ENCODE measurements around the gene PTPRC.

PTPRC gene

GRCh38 chr1:198619375-198620140, 19.3 kb upstream of the PTPRC start:
- Histone ChIP-seq H3K36me3 (no peaks in the 10 kb centered on the region), H3K4me3 (ENCODE audit: low read depth, low read length) (no peak overlapping the region), H3K27ac (no peak overlapping the region), H3K27me3 (ENCODE audit: insufficient read depth, low read depth, severe bottlenecking) (no peaks in the 10 kb centered on the region), H3K9me3 (ENCODE audit: severe bottlenecking) (no peaks in the 10 kb centered on the region)
- TF ChIP-seq CTCF (IDR thresholded peaks at IDR 0.05; ENCODE audit: low read depth, low read length) = no peak
- no peak for DNase-seq

- no peaks in the 10 kb centered on the region for H3K27me3 ChIP-seq (ENCODE audit: insufficient read depth, low read depth, severe bottlenecking)
- H3K27ac ChIP-seq = no peak overlapping the region
- H3K4me3 ChIP-seq (ENCODE audit: low read depth, low read length) = no peak overlapping the region
- H3K36me3 ChIP-seq = no peaks in the 10 kb centered on the region
- no peak for TF ChIP-seq CTCF (IDR thresholded peaks at IDR 0.05; ENCODE audit: low read depth, low read length)
- no peaks in the 10 kb centered on the region for H3K9me3 ChIP-seq (ENCODE audit: severe bottlenecking)
- DNase-seq = no peak
Measured at GRCh38 chr1:198620218-198620617, 18.6 kb upstream of the PTPRC start.

GRCh38 chr1:198620951-198621824, 17.7 kb upstream of the PTPRC start:
- DNase-seq = no peak
- no peaks in the 10 kb centered on the region for H3K9me3 ChIP-seq (ENCODE audit: severe bottlenecking)

GRCh38 chr1:198622001-198622400, 16.8 kb upstream of the PTPRC start:
- no peaks in the 10 kb centered on the region for H3K9me3 ChIP-seq (ENCODE audit: severe bottlenecking)
- H3K27me3 ChIP-seq (ENCODE audit: insufficient read depth, low read depth, severe bottlenecking) = no peaks in the 10 kb centered on the region
- H3K36me3 ChIP-seq = no peaks in the 10 kb centered on the region
- no peak overlapping the region for H3K4me3 ChIP-seq (ENCODE audit: low read depth, low read length)
- no peak overlapping the region for H3K27ac ChIP-seq
- no peak for TF ChIP-seq CTCF (IDR thresholded peaks at IDR 0.05; ENCODE audit: low read depth, low read length)
- DNase-seq = no peak

More at GRCh38 chr1:198620951-198621824, 17.7 kb upstream of the PTPRC start:
- H3K27me3 ChIP-seq (ENCODE audit: insufficient read depth, low read depth, severe bottlenecking) = no peaks in the 10 kb centered on the region
- H3K27ac ChIP-seq = no peak overlapping the region
- TF ChIP-seq CTCF (IDR thresholded peaks at IDR 0.05; ENCODE audit: low read depth, low read length) = no peak
- H3K4me3 ChIP-seq (ENCODE audit: low read depth, low read length) = no peak overlapping the region
- H3K36me3 ChIP-seq = no peaks in the 10 kb centered on the region

DNA sequence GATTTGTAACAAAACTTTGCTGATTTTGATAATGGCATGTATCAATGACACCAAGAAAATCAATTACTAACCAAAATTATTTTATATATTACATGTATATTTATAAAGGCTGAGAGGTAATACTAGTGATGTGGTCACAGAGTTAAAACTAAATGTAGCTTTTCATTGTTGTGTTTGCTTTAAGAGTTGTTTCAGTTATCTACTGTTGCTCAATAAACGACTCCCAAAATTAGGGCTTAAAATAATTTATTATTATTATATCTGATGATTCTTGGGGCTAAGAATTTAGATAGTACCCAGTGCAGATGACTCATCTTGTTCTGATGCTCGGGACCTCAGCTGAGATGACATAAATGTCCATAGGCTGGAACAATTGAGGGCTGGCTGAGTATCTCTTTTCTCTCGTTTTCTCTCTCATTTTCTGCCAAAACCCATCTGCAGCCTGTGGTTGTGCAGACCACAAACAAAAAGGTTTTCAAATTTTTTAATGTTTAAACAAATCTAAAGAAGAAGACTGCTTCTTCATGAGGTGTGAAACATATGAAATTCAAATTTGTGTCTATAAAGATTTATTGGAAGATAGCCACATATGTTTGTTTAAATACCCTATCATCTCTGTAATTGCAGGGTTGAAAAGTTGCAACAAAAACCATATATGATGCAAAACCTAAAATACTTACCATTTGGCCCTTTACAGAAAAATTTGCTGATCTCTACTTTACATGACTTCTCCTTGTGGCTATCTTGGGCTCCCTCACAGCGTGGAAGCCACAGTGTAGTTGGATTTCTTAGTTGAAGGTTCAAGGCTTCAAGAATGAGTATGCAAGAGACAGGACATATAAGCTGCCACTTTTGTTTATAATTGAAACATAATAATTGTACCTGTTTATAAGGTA, 14.8 kb upstream of the PTPRC start:
- Histone ChIP-seq H3K9me3 (ENCODE audit: severe bottlenecking) (no peaks in the 10 kb centered on the region), H3K27ac (no peak overlapping the region), H3K27me3 (ENCODE audit: insufficient read depth, low read depth, severe bottlenecking) (no peaks in the 10 kb centered on the region), H3K4me3 (ENCODE audit: low read depth, low read length) (no peak overlapping the region), H3K36me3 (no peaks in the 10 kb centered on the region)
- no peak for DNase-seq
- TF ChIP-seq CTCF (IDR thresholded peaks at IDR 0.05; ENCODE audit: low read depth, low read length) = no peak
